Muscle layer of duodenum (tissue), 2 donors: Measurements from ENCODE around the gene NUDCD3.

ENCODE experiments used
- H3K27ac ChIP-seq: one replicate; pipeline ENCODE4 v1.7.0; 2013; ENCODE audit warnings: mild to moderate bottlenecking, low read length
- H3K27me3 ChIP-seq: one replicate; pipeline ENCODE4 v1.7.0; 2013; ENCODE audit warnings: low read depth, mild to moderate bottlenecking, control low read depth, low read length
- H3K36me3 ChIP-seq, 2 donors: one replicate each; pipeline ENCODE4 v1.7.0; 2013; ENCODE audit warnings: low read length in 2 of 2, control low read depth in 1 of 2, mild to moderate bottlenecking in 1 of 2; ENCODE audit not compliant: insufficient read depth in 2 of 2, control insufficient read depth in 1 of 2
- H3K4me1 ChIP-seq, 2 donors: one replicate each; pipeline ENCODE4 v1.7.0; 2013; ENCODE audit warnings: low read length in 2 of 2, mild to moderate bottlenecking in 2 of 2, control low read depth in 1 of 2, moderate library complexity in 1 of 2; ENCODE audit not compliant: insufficient read depth in 2 of 2, control insufficient read depth in 1 of 2
- H3K4me3 ChIP-seq, 2 donors: one replicate each; pipeline ENCODE4 v1.7.0; 2013; ENCODE audit warnings: low read length in 2 of 2, low read depth in 1 of 2, mild to moderate bottlenecking in 1 of 2
- H3K9me3 ChIP-seq, 2 donors: one replicate each; pipeline ENCODE4 v1.7.0; 2013; ENCODE audit warnings: low read length in 2 of 2, control low read depth in 1 of 2, mild to moderate bottlenecking in 1 of 2; ENCODE audit not compliant: control insufficient read depth in 1 of 2
- donor health status: healthy.

The NUDCD3 gene

GRCh38 chr7:44334734-44335097, 155.7 kb downstream of the NUDCD3 start:
- no peak overlapping the region for H3K27ac ChIP-seq

GRCh38 chr7:44333911-44334733, 156.3 kb downstream of the NUDCD3 start:
- Histone ChIP-seq H3K4me3 (no peak overlapping the region), H3K36me3 (no peaks in the 10 kb centered on the region), H3K27me3 (no peaks in the 10 kb centered on the region), H3K9me3 (peaks cover 0 to 10% of the 10 kb centered on the region in 2 donors), H3K4me1 (no peaks in the 10 kb centered on the region), H3K27ac (no peak overlapping the region)

More at GRCh38 chr7:44334734-44335097, 155.7 kb downstream of the NUDCD3 start:
- Histone ChIP-seq H3K9me3 (peaks cover 0 to 10% of the 10 kb centered on the region in 2 donors), H3K27me3 (no peaks in the 10 kb centered on the region), H3K4me3 (no peak overlapping the region), H3K36me3 (no peaks in the 10 kb centered on the region), H3K4me1 (no peaks in the 10 kb centered on the region)

GRCh38 chr7:44331682-44332081, 158.8 kb downstream of the NUDCD3 start:
- H3K27ac ChIP-seq: no peak overlapping the region

GRCh38 chr7:44330331-44330730, 160.1 kb downstream of the NUDCD3 start:
- H3K27ac ChIP-seq: no peak overlapping the region
- no peak overlapping the region for H3K4me3 ChIP-seq
- no peaks in the 10 kb centered on the region for H3K9me3 ChIP-seq
- H3K4me1 ChIP-seq: no peaks in the 10 kb centered on the region
- H3K27me3 ChIP-seq: peaks cover 13% of the 10 kb centered on the region
- H3K36me3 ChIP-seq: no peaks in the 10 kb centered on the region

More at GRCh38 chr7:44331682-44332081, 158.8 kb downstream of the NUDCD3 start:
- Histone ChIP-seq H3K9me3 (peaks cover 0 to 7% of the 10 kb centered on the region in 2 donors), H3K4me3 (no peak overlapping the region), H3K4me1 (no peaks in the 10 kb centered on the region), H3K36me3 (no peaks in the 10 kb centered on the region), H3K27me3 (peaks cover 4% of the 10 kb centered on the region)

- Histone ChIP-seq H3K27me3 (peaks cover 13% of the 10 kb centered on the region), H3K27ac (no peak overlapping the region), H3K36me3 (no peaks in the 10 kb centered on the region), H3K9me3 (no peaks in the 10 kb centered on the region), H3K4me3 (no peak overlapping the region), H3K4me1 (no peaks in the 10 kb centered on the region)
These were observed 160.6 kb downstream of the NUDCD3 start for GRCh38 chr7:44329888-44330287.
